PFSK-1 (cell line): ENCODE results near the gene RPIA.

ENCODE experiments used
- FOXP2 ChIP-seq: optimal IDR thresholded peaks from 2 replicates; pipeline ENCODE3; 2011; ENCODE audit warnings: borderline replicate concordance, control low read depth, inconsistent platforms; ENCODE audit not compliant: insufficient read depth; ENCODE audit errors: extremely low read length, extremely low read depth
- POLR2AphosphoS5 ChIP-seq: IDR thresholded peaks from 2 replicates; pipeline ENCODE4 v1.6.1; 2012; ENCODE audit warnings: low read depth, mild to moderate bottlenecking, control low read depth, low read length, moderate library complexity
- SIN3A ChIP-seq: IDR thresholded peaks from 2 replicates; pipeline ENCODE4 v1.6.1; 2012; ENCODE audit warnings: mild to moderate bottlenecking, low read length, moderate library complexity, borderline replicate concordance; ENCODE audit not compliant: insufficient read depth
- TAF1 ChIP-seq: IDR thresholded peaks from 2 replicates; pipeline ENCODE4 v1.6.1; 2012; ENCODE audit warnings: low read length, control low read depth, borderline replicate concordance; ENCODE audit not compliant: insufficient read depth
- TF ChIP-seq, protein P1 (sequence below), 2 experiments: IDR thresholded peaks; 2 replicates each; pipeline versions ENCODE4 v1.6.1 to v1.8.0; 2011 to 2012; ENCODE audit warnings: low read depth in 2 of 2, low read length in 2 of 2, control low read depth in 1 of 2, inconsistent platforms in 1 of 2, mild to moderate bottlenecking in 1 of 2, moderate library complexity in 1 of 2; ENCODE audit not compliant: insufficient read depth in 1 of 2

Gene RPIA

GRCh38 chr2:88729061-88729745 is 37.7 kb downstream of the RPIA start:
- TF ChIP-seq FOXP2: no peak
- no peak for TF ChIP-seq TAF1
- no peak for TF ChIP-seq SIN3A
- TF ChIP-seq POLR2AphosphoS5: no peak
- TF ChIP-seq, protein P1, sequence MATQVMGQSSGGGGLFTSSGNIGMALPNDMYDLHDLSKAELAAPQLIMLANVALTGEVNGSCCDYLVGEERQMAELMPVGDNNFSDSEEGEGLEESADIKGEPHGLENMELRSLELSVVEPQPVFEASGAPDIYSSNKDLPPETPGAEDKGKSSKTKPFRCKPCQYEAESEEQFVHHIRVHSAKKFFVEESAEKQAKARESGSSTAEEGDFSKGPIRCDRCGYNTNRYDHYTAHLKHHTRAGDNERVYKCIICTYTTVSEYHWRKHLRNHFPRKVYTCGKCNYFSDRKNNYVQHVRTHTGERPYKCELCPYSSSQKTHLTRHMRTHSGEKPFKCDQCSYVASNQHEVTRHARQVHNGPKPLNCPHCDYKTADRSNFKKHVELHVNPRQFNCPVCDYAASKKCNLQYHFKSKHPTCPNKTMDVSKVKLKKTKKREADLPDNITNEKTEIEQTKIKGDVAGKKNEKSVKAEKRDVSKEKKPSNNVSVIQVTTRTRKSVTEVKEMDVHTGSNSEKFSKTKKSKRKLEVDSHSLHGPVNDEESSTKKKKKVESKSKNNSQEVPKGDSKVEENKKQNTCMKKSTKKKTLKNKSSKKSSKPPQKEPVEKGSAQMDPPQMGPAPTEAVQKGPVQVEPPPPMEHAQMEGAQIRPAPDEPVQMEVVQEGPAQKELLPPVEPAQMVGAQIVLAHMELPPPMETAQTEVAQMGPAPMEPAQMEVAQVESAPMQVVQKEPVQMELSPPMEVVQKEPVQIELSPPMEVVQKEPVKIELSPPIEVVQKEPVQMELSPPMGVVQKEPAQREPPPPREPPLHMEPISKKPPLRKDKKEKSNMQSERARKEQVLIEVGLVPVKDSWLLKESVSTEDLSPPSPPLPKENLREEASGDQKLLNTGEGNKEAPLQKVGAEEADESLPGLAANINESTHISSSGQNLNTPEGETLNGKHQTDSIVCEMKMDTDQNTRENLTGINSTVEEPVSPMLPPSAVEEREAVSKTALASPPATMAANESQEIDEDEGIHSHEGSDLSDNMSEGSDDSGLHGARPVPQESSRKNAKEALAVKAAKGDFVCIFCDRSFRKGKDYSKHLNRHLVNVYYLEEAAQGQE (IDR thresholded peaks at IDR 0.05; ENCODE audit: insufficient read depth in 1 of 2, low read depth in 2 of 2, low read length in 2 of 2): no peak

GRCh38 chr2:88733155-88733902 is 41.9 kb downstream of the RPIA start:
- TF ChIP-seq TAF1 (no peak), POLR2AphosphoS5 (no peak), SIN3A (no peak), FOXP2 (no peak)
- TF ChIP-seq, protein P1 (IDR thresholded peaks at IDR 0.05; ENCODE audit: insufficient read depth in 1 of 2, low read depth in 2 of 2, low read length in 2 of 2): no peak

GRCh38 chr2:88735133-88735532 is 43.7 kb downstream of the RPIA start:
- TF ChIP-seq POLR2AphosphoS5 (no peak), TAF1 (no peak), FOXP2 (no peak), SIN3A (no peak)
- TF ChIP-seq, protein P1 (IDR thresholded peaks at IDR 0.05; ENCODE audit: insufficient read depth in 1 of 2, low read depth in 2 of 2, low read length in 2 of 2): no peak

- TF ChIP-seq TAF1: no peak
- TF ChIP-seq FOXP2: no peak
- no peak for TF ChIP-seq POLR2AphosphoS5
- TF ChIP-seq, protein P1 (IDR thresholded peaks at IDR 0.05; ENCODE audit: insufficient read depth in 1 of 2, low read depth in 2 of 2, low read length in 2 of 2): no peak
- no peak for TF ChIP-seq SIN3A
Measured at GRCh38 chr2:88735853-88736252, 44.4 kb downstream of the RPIA start.
